Stomach (tissue), 4 donors: ENCODE measurements around the gene STK38.

Experiments
- CTCF ChIP-seq, 7 experiments: fragments of 450-650 bp in 4 of 7; fragments of 200-600 bp in 3 of 7; sonication (generic) in 3 of 7; IDR thresholded peaks; one replicate each; pipeline ENCODE4 v1.5.1; 2016 to 2019; ENCODE audit warnings: antibody characterized with exemption in 7 of 7, control low read depth in 2 of 7, mild to moderate bottlenecking in 1 of 7
- POLR2A ChIP-seq, 4 donors: fragments of 450-650 bp; IDR thresholded peaks; one replicate each; pipeline ENCODE4 v1.6.1; 2016; ENCODE audit warnings: antibody characterized with exemption in 4 of 4, control low read depth in 2 of 4, mild to moderate bottlenecking in 1 of 4, moderate library complexity in 1 of 4

DNA sequence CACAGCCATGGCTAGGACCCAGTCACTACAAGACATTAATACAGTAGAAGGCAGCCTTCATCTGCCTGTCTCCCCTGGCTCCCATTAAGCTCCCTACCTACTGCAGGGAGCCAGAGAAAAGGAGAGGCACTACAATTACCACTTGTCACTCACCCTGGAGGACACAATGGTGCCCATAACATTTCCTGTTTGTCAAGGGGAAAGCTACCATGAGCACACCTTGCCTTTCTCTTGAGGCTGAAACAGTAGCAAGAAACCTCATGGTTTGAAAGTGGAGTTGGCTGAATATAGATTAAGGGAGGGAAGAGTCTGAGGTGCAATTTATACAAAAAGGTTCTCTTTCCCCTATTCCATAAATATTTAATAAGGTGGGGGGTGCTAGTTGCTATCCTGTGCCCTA lies 27.9 kb downstream of the STK38 start:
- TF ChIP-seq CTCF (IDR thresholded peaks at IDR 0.05) (no peak), POLR2A (IDR thresholded peaks at IDR 0.05) (no peak)
